Measurements from ENCODE around the gene TBC1D10A.

GRCh38 chr22:30265823-30266444 lies 60.8 kb downstream of the TBC1D10A start:
- no peak for TF ChIP-seq CTCF (conservative IDR thresholded peaks at IDR 0.05; ENCODE audit: low read length)
- no peak for TF ChIP-seq EZH2phosphoT487 (IDR thresholded peaks at IDR 0.05; ENCODE audit: borderline replicate concordance)
